Measurements from ENCODE around the gene FHOD3. TPM values are rescaled to one million over a fixed set of nuclear protein-coding genes. Genes with fewer than 3 reads are reported as not detected.

The FHOD3 gene
- total and polyA plus RNA-seq, 2 of the 4 experiments (the other 2 are of a cell fraction), result 14.6 to 16.0 TPM

GRCh38 chr18:36330435-36331052, 33.0 kb downstream of the FHOD3 start:
- H3K79me1 ChIP-seq (ENCODE audit: low read depth in 1 of 2, low read length in 2 of 2), result peaks cover 1 to 16% of the 10 kb centered on the region in 2 experiments; a peak in 2 of 4 replicates
- BruUV-seq (replicated peaks), result no TSS peak
- no peaks in the 10 kb centered on the region; the same call in 1 of the 2 replicates for H4K20me1 ChIP-seq (ENCODE audit: insufficient read depth, low read length)
- ChIA-PET POLR2A (ENCODE audit: unreplicated experiment) (no interaction called here), CTCF (interaction anchor here (0.5 kb wide), 1 partner anchor 21 kb away, joined by 3 read pairs; no protein-coding TSS in a partner anchor)
- H3K56ac ChIP-seq (ENCODE audit: extremely low read depth, insufficient read depth, low read length), result no peak overlapping the region
- intact Hi-C loops (cut with micrococcal nuclease), result no loop called here
- H2BK15ac ChIP-seq (ENCODE audit: low read depth, low read length), result no peak overlapping the region; the same call in 2 of the 3 replicates
- no peak overlapping the region for H2AFZ ChIP-seq (replicated peaks; ENCODE audit: low read length, poor library complexity)
- WGBS, 2 experiments (ENCODE audit: extremely low coverage in 2 of 2, insufficient read length in 1 of 2), result 67% methylated on average over 3 of the region's 6 CpGs; no CpG with 5 or more reads in 1 of the 2 experiments
- dilution Hi-C loops (cut with HindIII; ENCODE audit: low sequenced_read_pairs, unreplicated experiment), result no loop called here
- in situ Hi-C loops (cut with MboI; ENCODE audit: low sequenced_read_pairs), result no loop called here
- no peak overlapping the region for H3K4ac ChIP-seq (ENCODE audit: low read depth, low read length)
- peak overlapping the region in 1 of 2 experiments; percentile 45; a peak in 1 of 4 replicates for H4K8ac ChIP-seq (ENCODE audit: low read depth in 2 of 2, low read length in 2 of 2)
- H3K27ac ChIP-seq (ENCODE audit: insufficient read depth, low read length), result peak overlapping the region; percentile 8; the same call in 1 of the 2 replicates
- peak overlapping the region; percentile 10; the same call in 1 of the 2 replicates for H3K4me2 ChIP-seq (ENCODE audit: low read depth, low read length)
- H2BK120ac ChIP-seq (ENCODE audit: low read depth, low read length), result no peak overlapping the region
- H3K9me1 ChIP-seq (ENCODE audit: insufficient read depth, low read length), result peaks cover 7% of the 10 kb centered on the region
- H4K5ac ChIP-seq (ENCODE audit: low read depth, low read length), result no peak overlapping the region
- H2BK20ac ChIP-seq (ENCODE audit: low read depth, low read length), result no peak overlapping the region
- no peaks in the 10 kb centered on the region for H3K27me3 ChIP-seq (ENCODE audit: control insufficient read depth, insufficient read depth, low read length)
- H2BK5ac ChIP-seq (ENCODE audit: low read depth, low read length, poor library complexity, severe bottlenecking), result no peak overlapping the region
- no peak overlapping the region; the same call in 1 of the 2 replicates for H3K18ac ChIP-seq (ENCODE audit: low read depth, low read length)
- H3K9ac ChIP-seq (ENCODE audit: low read depth, low read length), result no peak overlapping the region
- no peak overlapping the region for H3K4me3 ChIP-seq (ENCODE audit: insufficient read depth, low read depth, low read length)
- H3K23ac ChIP-seq (ENCODE audit: low read depth, low read length), result no peak overlapping the region
- ATAC-seq (ENCODE audit: low read depth) (peak; percentile 50), DNase-seq (peak; percentile 32)
- peak overlapping the region; percentile 44; the same call in 1 of the 2 replicates for H3K14ac ChIP-seq (replicated peaks; ENCODE audit: low read depth, low read length)
- no peak overlapping the region; the same call in 1 of the 2 replicates for H4K91ac ChIP-seq (ENCODE audit: insufficient read depth, low read depth, low read length)
- H3K9me3 ChIP-seq (ENCODE audit: control insufficient read depth, insufficient read depth, low read length), result no peaks in the 10 kb centered on the region
- H3K4me1 ChIP-seq (ENCODE audit: control insufficient read depth, insufficient read depth, low read length), result peaks cover 14% of the 10 kb centered on the region
- H2AK9ac ChIP-seq (replicated peaks; ENCODE audit: low read depth, low read length, poor library complexity), result peak overlapping the region; percentile 9
- H3K36me3 ChIP-seq (ENCODE audit: control insufficient read depth, insufficient read depth, low read length), result no peaks in the 10 kb centered on the region
- no peak overlapping the region for H2AK5ac ChIP-seq (ENCODE audit: low read depth, low read length)
- TF ChIP-seq FOS (IDR thresholded peaks at IDR 0.05; ENCODE audit: low read depth, low read length), result no peak
- no peak for TF ChIP-seq CTCF (conservative IDR thresholded peaks at IDR 0.05; ENCODE audit: low read depth, low read length)
- no peak for TF ChIP-seq CEBPB (IDR thresholded peaks at IDR 0.05; ENCODE audit: low read depth, low read length)
- TF ChIP-seq SMC3 (IDR thresholded peaks at IDR 0.05; ENCODE audit: low read depth, low read length), result no peak
- no peak for TF ChIP-seq RFX5 (IDR thresholded peaks at IDR 0.05; ENCODE audit: low read depth, low read length)
- no peak for TF ChIP-seq POLR2A (IDR thresholded peaks at IDR 0.05; ENCODE audit: low read depth, low read length)
- TF ChIP-seq CHD1 (IDR thresholded peaks at IDR 0.05; ENCODE audit: low read depth, low read length), result no peak
- TF ChIP-seq NFE2L2 (IDR thresholded peaks at IDR 0.05; ENCODE audit: low read depth, low read length), result no peak
- TF ChIP-seq MAFK (IDR thresholded peaks at IDR 0.05; ENCODE audit: low read depth, low read length), result no peak
- no peak for TF ChIP-seq MXI1 (IDR thresholded peaks at IDR 0.05; ENCODE audit: borderline replicate concordance, low read depth, low read length)
- TF ChIP-seq USF2 (IDR thresholded peaks at IDR 0.05; ENCODE audit: low read depth, low read length), result no peak
- TF ChIP-seq BHLHE40 (IDR thresholded peaks at IDR 0.05; ENCODE audit: low read depth, low read length), result no peak
- no peak for TF ChIP-seq RAD21 (IDR thresholded peaks at IDR 0.05; ENCODE audit: low read length)
- no peak for TF ChIP-seq MAZ (IDR thresholded peaks at IDR 0.05; ENCODE audit: borderline replicate concordance, low read depth, low read length)
- no peak for TF ChIP-seq ELK1 (IDR thresholded peaks at IDR 0.05; ENCODE audit: borderline replicate concordance, low read depth, low read length)

All from IMR-90 (cell line).